ENCODE results near the gene TOMM5.

Gene TOMM5

GRCh38 chr9:37542488-37542887 lies 49.9 kb downstream of the TOMM5 start:
- no peaks in the 10 kb centered on the region for H3K27me3 ChIP-seq (ENCODE audit: control insufficient read depth, low read length)
- H3K36me3 ChIP-seq (ENCODE audit: control insufficient read depth, low read length) = peaks cover 16% of the 10 kb centered on the region
- H3K9me3 ChIP-seq (ENCODE audit: control insufficient read depth, insufficient read depth, low read length) = no peaks in the 10 kb centered on the region
- peaks cover 8% of the 10 kb centered on the region for H3K4me1 ChIP-seq (ENCODE audit: control insufficient read depth, low read length)
- no peak overlapping the region for H3K4me3 ChIP-seq (ENCODE audit: low read length)
- H3K9me2 ChIP-seq (replicated peaks; ENCODE audit: control insufficient read depth, low read length) = no peaks in the 10 kb centered on the region
- H4K20me1 ChIP-seq (ENCODE audit: control insufficient read depth, insufficient read depth, low read depth, low read length) = no peaks in the 10 kb centered on the region
- TF ChIP-seq CTCF (IDR thresholded peaks at IDR 0.05; ENCODE audit: low read depth, low read length, poor library complexity, severe bottlenecking) (no peak), EZH2phosphoT487 (IDR thresholded peaks at IDR 0.05; ENCODE audit: borderline replicate concordance, low read length) (no peak)
- H3F3A ChIP-seq (ENCODE audit: control insufficient read depth, insufficient read depth) = no peaks in the 10 kb centered on the region; the same call in 1 of the 2 replicates
- no peaks in the 10 kb centered on the region for H3K79me2 ChIP-seq (ENCODE audit: control insufficient read depth, low read length)
- H3K27ac ChIP-seq (ENCODE audit: low read depth, low read length) = no peak overlapping the region
- H3K4me2 ChIP-seq (ENCODE audit: low read length) = no peak overlapping the region

DNA sequence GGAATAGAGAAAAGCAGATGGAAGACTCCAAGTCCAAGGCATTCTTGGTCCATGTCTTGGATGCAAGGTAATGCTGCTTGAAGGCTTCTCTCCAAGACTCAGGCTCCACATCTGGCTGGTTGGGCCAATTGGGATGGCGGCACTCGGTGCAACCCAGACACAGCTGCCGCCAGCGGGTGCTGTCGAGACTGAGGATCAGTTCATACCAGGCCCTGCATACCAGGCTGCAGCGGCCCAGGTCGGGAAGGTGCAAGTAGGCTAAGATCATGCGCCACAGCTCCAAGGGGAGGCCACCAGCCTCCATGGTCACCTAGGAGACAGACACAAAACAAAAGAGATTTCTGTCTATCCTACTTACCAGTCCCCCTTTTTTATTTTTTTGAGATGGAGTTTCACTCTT lies 50.9 kb downstream of the TOMM5 start:
- Histone ChIP-seq H3K9me2 (replicated peaks; ENCODE audit: control insufficient read depth, low read length) (no peaks in the 10 kb centered on the region), H3K4me1 (ENCODE audit: control insufficient read depth, low read length) (0 out of 2 replicates have a peak, but pooled peaks cover 3% of the 10 kb centered on the region), H3K4me2 (ENCODE audit: low read length) (no peak overlapping the region), H3K27me3 (ENCODE audit: control insufficient read depth, low read length) (no peaks in the 10 kb centered on the region), H3K36me3 (ENCODE audit: control insufficient read depth, low read length) (peaks cover 24% of the 10 kb centered on the region), H3K79me2 (ENCODE audit: control insufficient read depth, low read length) (no peaks in the 10 kb centered on the region), H4K20me1 (ENCODE audit: control insufficient read depth, insufficient read depth, low read depth, low read length) (no peaks in the 10 kb centered on the region), H3K27ac (ENCODE audit: low read depth, low read length) (no peak overlapping the region), H3K4me3 (ENCODE audit: low read length) (no peak overlapping the region), H3F3A (ENCODE audit: control insufficient read depth, insufficient read depth) (no peaks in the 10 kb centered on the region; the same call in 1 of the 2 replicates), H3K9me3 (ENCODE audit: control insufficient read depth, insufficient read depth, low read length) (no peaks in the 10 kb centered on the region)
- TF ChIP-seq CTCF (IDR thresholded peaks at IDR 0.05; ENCODE audit: low read depth, low read length, poor library complexity, severe bottlenecking) (no peak), EZH2phosphoT487 (IDR thresholded peaks at IDR 0.05; ENCODE audit: borderline replicate concordance, low read length) (no peak)

GRCh38 chr9:37540634-37541033 lies 51.8 kb downstream of the TOMM5 start:
- Histone ChIP-seq H3K4me1 (ENCODE audit: control insufficient read depth, low read length) (0 out of 2 replicates have a peak, but pooled peaks cover 3% of the 10 kb centered on the region), H3K27ac (ENCODE audit: low read depth, low read length) (no peak overlapping the region), H3K36me3 (ENCODE audit: control insufficient read depth, low read length) (peaks cover 28% of the 10 kb centered on the region), H3K27me3 (ENCODE audit: control insufficient read depth, low read length) (no peaks in the 10 kb centered on the region), H3K4me3 (ENCODE audit: low read length) (no peak overlapping the region), H3K9me3 (ENCODE audit: control insufficient read depth, insufficient read depth, low read length) (no peaks in the 10 kb centered on the region), H3F3A (ENCODE audit: control insufficient read depth, insufficient read depth) (no peaks in the 10 kb centered on the region; the same call in 1 of the 2 replicates), H3K4me2 (ENCODE audit: low read length) (no peak overlapping the region), H3K9me2 (replicated peaks; ENCODE audit: control insufficient read depth, low read length) (no peaks in the 10 kb centered on the region), H3K79me2 (ENCODE audit: control insufficient read depth, low read length) (no peaks in the 10 kb centered on the region), H4K20me1 (ENCODE audit: control insufficient read depth, insufficient read depth, low read depth, low read length) (no peaks in the 10 kb centered on the region)
- no peak for TF ChIP-seq EZH2phosphoT487 (IDR thresholded peaks at IDR 0.05; ENCODE audit: borderline replicate concordance, low read length)
- TF ChIP-seq CTCF (IDR thresholded peaks at IDR 0.05; ENCODE audit: low read depth, low read length, poor library complexity, severe bottlenecking) = no peak
